HUES64 (cell line): ENCODE measurements around the gene SFXN4.
"Not testable (repeated sequence)": the region's sequence is repeated elsewhere in the genome, so short reads cannot be mapped to it uniquely, and the experiment has no call there.

Experiments
- H3K27ac ChIP-seq: 2 replicates; pipeline ENCODE4 v1.7.0; 2013; ENCODE audit warnings: low read depth, low read length, inconsistent platforms
- H3K27me3 ChIP-seq: 2 replicates; pipeline ENCODE4 v1.6.1; 2013; ENCODE audit warnings: mild to moderate bottlenecking, low read length; ENCODE audit not compliant: insufficient read depth
- H3K36me3 ChIP-seq: 2 replicates; pipeline ENCODE4 v1.6.1; 2013; ENCODE audit warnings: mild to moderate bottlenecking, low read length; ENCODE audit not compliant: insufficient read depth
- H3K4me1 ChIP-seq: 2 replicates; pipeline ENCODE4 v1.6.1; 2013; ENCODE audit warnings: mild to moderate bottlenecking, low read length, moderate library complexity; ENCODE audit not compliant: insufficient read depth
- H3K4me3 ChIP-seq: 2 replicates; pipeline ENCODE4 v1.5.1; 2013; ENCODE audit warnings: mild to moderate bottlenecking, low read length, moderate library complexity
- H3K9ac ChIP-seq: 2 replicates; pipeline ENCODE4 v1.6.1; 2013; ENCODE audit warnings: mild to moderate bottlenecking, low read depth, low read length
- H3K9me3 ChIP-seq: 2 replicates; pipeline ENCODE4 v1.6.1; 2013; ENCODE audit warnings: low read depth, low read length; ENCODE audit not compliant: insufficient read depth
- WGBS: fragments of 150-250, 120-280 bp; methylation state at CpG from one replicate; pipeline ENCODE4 v1.1.7; 2013; ENCODE audit warnings: missing lambda C conversion rate; 5-methylcytosine and 5-hydroxymethylcytosine counted together

Gene SFXN4

DNA sequence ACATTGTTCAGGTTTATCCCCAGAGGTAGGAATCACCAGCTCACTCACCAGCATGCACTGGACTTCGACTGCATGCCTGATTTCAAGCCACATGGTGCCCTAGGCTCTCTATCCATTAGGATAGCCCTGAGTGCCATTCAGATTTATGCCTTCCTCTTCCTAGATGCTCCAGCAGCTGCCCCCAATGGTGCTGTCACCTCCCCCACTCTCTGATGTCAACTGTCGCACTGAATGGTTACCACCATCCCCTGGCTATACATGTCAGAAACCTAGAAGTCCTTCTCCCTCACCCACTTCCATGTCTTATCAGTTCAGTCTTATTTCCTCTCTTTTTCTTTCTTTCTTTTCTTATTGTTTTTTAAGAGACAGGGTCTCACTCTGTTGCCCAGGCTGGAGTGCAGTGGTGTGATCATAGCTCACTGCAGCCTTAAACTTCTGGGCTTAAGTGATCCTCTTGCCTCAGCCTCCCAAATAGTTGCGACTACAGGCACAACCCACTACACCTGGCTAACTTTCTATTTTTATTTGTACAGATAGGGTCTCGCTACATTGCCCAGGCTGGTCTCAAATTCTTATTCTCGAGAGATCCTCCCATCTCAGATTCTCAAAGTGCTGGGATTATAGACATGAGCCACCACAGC is 2.9 kb downstream of the SFXN4 start:
- H3K36me3 ChIP-seq, result peaks cover 19% of the 10 kb centered on the region
- no peak overlapping the region for H3K27ac ChIP-seq
- 96% methylated on average over 5 of the region's 5 CpGs for WGBS
- no peak overlapping the region for H3K4me3 ChIP-seq
- no peaks in the 10 kb centered on the region for H3K27me3 ChIP-seq
- no peak overlapping the region for H3K9ac ChIP-seq
- peaks cover 4% of the 10 kb centered on the region; the same call in 1 of the 2 replicates for H3K4me1 ChIP-seq
- no peaks in the 10 kb centered on the region for H3K9me3 ChIP-seq

DNA sequence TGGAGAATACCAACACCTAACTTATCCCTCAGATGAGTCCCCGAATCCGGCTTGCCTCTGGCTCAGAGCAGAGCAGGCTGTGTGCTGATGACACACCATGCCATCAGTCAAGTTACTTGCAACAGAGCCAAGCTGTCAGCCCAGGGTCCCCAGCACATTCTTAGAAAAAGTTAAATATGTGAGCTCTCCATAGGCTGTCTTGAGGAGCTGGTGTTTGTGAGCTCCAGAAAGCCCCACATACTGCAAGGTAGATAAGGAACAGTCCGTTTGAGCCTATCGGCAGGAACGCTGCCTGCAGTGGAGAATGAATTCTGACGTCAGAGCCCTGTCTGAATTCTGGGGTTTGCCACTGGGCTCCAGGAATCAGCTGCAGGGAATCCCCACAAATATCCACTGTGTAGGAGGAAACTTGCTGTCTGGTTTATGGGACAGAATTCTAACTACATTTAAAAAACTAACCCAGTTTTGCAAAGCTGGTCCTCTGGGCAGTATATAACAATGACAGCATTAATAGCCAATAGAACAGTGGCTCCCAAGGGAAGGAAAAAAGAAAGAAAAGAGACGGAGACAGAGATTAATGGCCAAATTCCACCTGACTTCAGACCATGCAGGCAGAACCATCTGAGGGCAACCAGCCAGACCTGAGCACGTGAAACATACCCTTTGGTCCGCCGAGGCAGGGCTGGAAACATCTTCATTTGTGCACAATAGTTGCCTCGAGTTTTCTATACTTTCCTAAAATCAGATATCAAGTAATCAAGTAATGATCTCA is 3.6 kb downstream of the SFXN4 start:
- peaks cover 16% of the 10 kb centered on the region for H3K36me3 ChIP-seq
- peaks cover 4% of the 10 kb centered on the region; the same call in 1 of the 2 replicates for H3K4me1 ChIP-seq
- H3K9ac ChIP-seq, result no peak overlapping the region
- no peak overlapping the region for H3K4me3 ChIP-seq
- H3K9me3 ChIP-seq, result no peaks in the 10 kb centered on the region
- WGBS, result 93% methylated on average over 11 of the region's 11 CpGs
- H3K27ac ChIP-seq, result no peak overlapping the region
- H3K27me3 ChIP-seq, result no peaks in the 10 kb centered on the region

DNA sequence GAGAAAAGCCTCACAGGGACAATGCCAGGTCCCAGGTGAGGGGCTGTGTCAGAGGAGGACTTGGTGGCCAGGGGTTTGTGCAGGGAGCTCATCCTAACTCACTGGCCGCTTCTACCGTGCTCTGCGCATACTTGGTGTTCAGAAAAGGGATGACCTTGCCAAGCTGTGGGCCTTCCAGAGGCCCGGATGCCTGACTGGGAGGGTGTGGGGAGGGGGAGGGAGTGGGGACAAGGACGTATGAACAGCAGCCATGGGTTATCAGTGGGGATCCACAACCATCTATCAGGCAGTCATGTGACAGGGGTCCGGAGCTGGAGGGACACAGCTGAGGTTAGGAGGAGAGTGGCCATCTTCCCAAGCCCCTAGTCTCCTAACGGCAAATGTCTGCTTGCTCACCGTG is 6.2 kb downstream of the SFXN4 start:
- no peaks in the 10 kb centered on the region for H3K27me3 ChIP-seq
- no peak overlapping the region for H3K4me3 ChIP-seq
- H3K4me1 ChIP-seq, result no peaks in the 10 kb centered on the region
- H3K36me3 ChIP-seq, result peaks cover 27% of the 10 kb centered on the region
- no peaks in the 10 kb centered on the region for H3K9me3 ChIP-seq
- H3K9ac ChIP-seq, result no peak overlapping the region
- WGBS, result 82% methylated on average over 8 of the region's 8 CpGs
- H3K27ac ChIP-seq, result no peak overlapping the region

DNA sequence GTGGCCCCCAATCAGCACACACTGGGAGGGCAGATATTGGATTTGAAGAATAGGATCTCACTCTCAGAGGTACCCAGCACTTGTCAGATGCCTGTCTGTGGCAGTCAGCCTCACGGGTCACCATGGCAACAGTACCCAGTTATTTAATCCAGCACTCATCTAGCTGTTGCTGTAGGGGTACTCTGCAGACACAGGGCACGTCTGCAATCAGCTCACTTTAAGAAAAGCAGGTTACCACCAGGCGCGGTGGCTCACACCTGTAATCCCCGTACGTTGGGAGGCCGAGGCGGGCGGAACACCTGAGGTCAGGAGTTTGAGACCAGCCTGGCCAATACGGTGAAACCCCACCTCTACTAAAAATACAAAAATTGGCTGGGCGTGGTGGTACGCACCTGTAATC is 11.9 kb downstream of the SFXN4 start:
- H3K36me3 ChIP-seq, result peaks cover 23% of the 10 kb centered on the region
- H3K4me3 ChIP-seq, result no peak overlapping the region
- no peak overlapping the region for H3K9ac ChIP-seq
- H3K9me3 ChIP-seq, result no peaks in the 10 kb centered on the region
- H3K4me1 ChIP-seq, result no peaks in the 10 kb centered on the region
- 95% methylated on average over 12 of the region's 12 CpGs for WGBS
- H3K27me3 ChIP-seq, result no peaks in the 10 kb centered on the region
- H3K27ac ChIP-seq, result no peak overlapping the region

DNA sequence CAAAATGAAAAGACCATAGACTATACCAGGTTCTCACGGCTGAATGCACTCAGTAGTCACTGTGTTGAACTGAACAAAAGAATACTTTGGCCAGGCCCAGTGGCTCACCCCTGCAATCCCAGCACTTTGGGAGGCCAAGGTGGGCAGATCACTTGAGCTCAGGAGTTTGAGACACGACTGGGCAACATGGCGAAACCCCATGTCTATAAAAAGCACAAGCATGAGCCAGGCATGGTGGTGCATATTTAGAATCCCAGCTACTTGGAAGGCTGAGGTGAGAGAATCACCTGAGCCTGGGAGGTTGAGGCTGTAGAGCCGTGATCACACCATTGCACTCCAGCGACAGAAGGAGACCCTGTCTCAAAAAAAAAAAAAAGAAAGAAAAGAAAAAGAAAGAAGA is 12.5 kb downstream of the SFXN4 start:
- no peaks in the 10 kb centered on the region for H3K9me3 ChIP-seq
- no peak overlapping the region for H3K27ac ChIP-seq
- no peak overlapping the region for H3K4me3 ChIP-seq
- H3K27me3 ChIP-seq, result no peaks in the 10 kb centered on the region
- H3K4me1 ChIP-seq, result no peaks in the 10 kb centered on the region
- H3K9ac ChIP-seq, result no peak overlapping the region
- H3K36me3 ChIP-seq, result peaks cover 23% of the 10 kb centered on the region
- 97% methylated on average over 5 of the region's 5 CpGs for WGBS

DNA sequence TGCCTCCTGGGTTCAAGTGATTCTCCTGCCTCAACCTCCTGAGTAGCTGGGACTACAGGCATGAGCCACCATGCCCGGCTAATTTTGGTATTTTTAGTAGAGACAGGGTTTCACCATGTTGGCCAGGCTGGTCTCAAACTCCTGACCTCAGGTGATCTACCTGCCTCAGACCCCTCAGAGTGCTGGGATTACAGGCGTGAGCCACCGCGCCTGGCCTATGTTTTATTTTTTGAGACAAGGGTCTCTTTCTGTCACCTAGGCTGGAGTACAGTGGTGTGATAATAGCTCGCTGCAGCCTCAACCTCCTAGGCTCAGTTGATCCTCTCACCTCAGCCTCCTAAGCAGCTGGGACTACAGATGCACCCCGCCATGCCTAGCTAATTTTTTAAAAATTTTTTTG is 13.9 kb downstream of the SFXN4 start:
- H3K27me3 ChIP-seq, H3K4me1 ChIP-seq, H3K27ac ChIP-seq, H3K9me3 ChIP-seq, H3K9ac ChIP-seq, H3K4me3 ChIP-seq: not testable (repeated sequence)
- H3K36me3 ChIP-seq, result peaks cover 23% of the 10 kb centered on the region
- 96% methylated on average over 6 of the region's 6 CpGs for WGBS

DNA sequence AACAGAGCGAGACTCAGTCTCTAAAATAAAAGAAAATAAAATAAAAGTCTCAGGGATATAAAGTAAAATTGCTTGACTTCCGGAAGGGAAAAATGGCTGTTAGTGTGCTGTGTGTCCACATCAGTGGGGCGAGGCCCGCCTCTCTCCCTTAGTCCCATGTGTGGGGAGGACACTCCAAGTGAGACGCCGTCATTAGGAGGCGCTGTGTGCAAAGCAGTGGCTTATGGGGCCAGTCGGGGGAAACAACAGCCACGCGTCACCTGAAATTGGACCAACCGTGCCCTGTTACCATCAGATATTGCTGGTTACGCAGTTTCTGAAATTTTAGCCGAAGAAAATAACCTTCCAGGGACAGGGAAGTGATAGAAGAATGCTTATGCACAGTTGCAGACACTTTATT is 15.8 kb downstream of the SFXN4 start:
- 85% methylated on average over 13 of the region's 13 CpGs for WGBS
- H3K27me3 ChIP-seq, result no peaks in the 10 kb centered on the region
- no peak overlapping the region for H3K4me3 ChIP-seq
- H3K9ac ChIP-seq, result no peak overlapping the region
- no peaks in the 10 kb centered on the region for H3K4me1 ChIP-seq
- no peaks in the 10 kb centered on the region for H3K9me3 ChIP-seq
- no peak overlapping the region for H3K27ac ChIP-seq
- H3K36me3 ChIP-seq, result peaks cover 20% of the 10 kb centered on the region; the same call in 1 of the 2 replicates

DNA sequence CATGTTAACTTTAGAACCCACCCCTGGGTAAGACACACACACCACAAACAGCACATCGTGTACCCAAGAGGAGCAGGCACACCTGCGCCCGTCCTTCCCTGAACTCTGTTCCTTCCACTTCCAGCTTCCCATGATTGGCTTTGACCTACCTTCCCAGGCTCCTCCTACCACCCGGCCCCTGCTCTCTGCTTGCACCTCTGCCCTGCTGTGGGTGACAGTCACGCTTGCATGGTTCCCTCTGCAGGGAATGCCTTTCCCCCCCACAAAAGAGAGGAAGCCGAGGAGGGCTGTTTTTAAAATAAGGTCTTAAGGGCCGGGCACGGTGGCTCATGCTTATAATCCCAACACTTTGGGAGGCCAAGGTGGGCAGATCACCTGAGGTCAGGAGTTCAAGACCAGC is 16.4 kb downstream of the SFXN4 start:
- no peak overlapping the region for H3K27ac ChIP-seq
- H3K36me3 ChIP-seq, result peaks cover 18% of the 10 kb centered on the region; the same call in 1 of the 2 replicates
- no peaks in the 10 kb centered on the region for H3K27me3 ChIP-seq
- no peak overlapping the region for H3K4me3 ChIP-seq
- H3K9me3 ChIP-seq, result no peaks in the 10 kb centered on the region
- WGBS, result 94% methylated on average over 8 of the region's 8 CpGs
- no peak overlapping the region for H3K9ac ChIP-seq
- no peaks in the 10 kb centered on the region for H3K4me1 ChIP-seq

DNA sequence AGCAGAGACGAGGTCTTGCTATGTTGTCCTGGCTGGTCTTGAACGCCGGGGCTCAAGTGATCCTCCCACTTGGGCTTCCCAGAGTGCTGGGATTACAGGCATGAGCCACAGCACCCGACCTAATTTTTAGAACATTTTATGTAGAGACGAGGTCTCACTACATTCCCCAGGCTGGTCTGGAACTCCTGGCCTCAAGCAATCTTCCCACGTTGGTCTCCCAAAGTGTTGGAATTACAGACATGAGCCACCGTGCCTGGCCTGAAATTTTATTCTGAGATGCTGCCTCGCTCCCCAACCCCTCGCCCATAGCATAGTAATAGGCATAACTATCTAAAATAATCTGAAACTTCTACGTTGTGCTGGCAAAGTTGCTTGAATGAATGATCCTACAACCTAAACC is 21.9 kb downstream of the SFXN4 start:
- peaks cover 11% of the 10 kb centered on the region; the same call in 1 of the 2 replicates for H3K36me3 ChIP-seq
- WGBS, result 97% methylated on average over 10 of the region's 10 CpGs

DNA sequence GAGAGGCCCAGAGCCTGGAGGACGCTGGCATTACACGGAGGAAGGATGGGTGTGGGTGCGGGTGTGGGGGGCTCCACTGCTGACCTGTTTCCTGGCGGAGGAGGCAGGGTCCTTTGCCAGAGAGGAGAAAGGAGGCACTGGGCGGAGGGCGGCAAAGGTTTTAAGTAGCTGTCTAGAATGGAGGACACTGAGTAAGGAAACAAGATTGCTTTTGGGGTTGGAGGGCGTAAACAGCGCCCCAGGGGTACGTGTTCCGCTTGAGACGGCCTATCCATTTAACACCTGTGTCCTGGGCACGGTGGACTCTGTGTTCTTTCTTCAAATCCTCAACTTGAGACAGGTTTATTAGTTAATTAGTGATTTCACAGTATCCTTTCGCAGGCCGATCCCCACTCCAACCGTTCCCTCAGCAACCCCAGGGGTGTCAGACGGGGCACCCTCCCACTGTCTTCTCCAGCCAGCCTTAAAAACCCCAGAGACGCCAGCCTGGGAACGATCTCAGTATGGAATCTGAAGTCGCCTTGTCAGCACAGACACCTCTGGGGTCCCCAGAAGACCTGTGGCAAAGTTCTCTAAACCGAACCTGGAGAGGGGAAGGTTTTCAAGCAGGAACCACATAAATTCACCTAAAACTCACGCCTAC is 24.8 kb downstream of the SFXN4 start:
- Histone ChIP-seq H3K9ac (no peak overlapping the region), H3K27ac (no peak overlapping the region), H3K4me1 (no peaks in the 10 kb centered on the region), H3K36me3 (peaks cover 9% of the 10 kb centered on the region; the same call in 1 of the 2 replicates), H3K27me3 (no peaks in the 10 kb centered on the region), H3K9me3 (no peaks in the 10 kb centered on the region), H3K4me3 (no peak overlapping the region)
- WGBS, result 93% methylated on average over 19 of the region's 21 CpGs

More for the DNA sequence above, 21.9 kb downstream of the SFXN4 start:
- H3K27me3 ChIP-seq, result no peaks in the 10 kb centered on the region
- H3K9ac ChIP-seq, result no peak overlapping the region
- H3K27ac ChIP-seq, result no peak overlapping the region
- H3K9me3 ChIP-seq, result no peaks in the 10 kb centered on the region
- no peak overlapping the region for H3K4me3 ChIP-seq
- H3K4me1 ChIP-seq, result no peaks in the 10 kb centered on the region

DNA sequence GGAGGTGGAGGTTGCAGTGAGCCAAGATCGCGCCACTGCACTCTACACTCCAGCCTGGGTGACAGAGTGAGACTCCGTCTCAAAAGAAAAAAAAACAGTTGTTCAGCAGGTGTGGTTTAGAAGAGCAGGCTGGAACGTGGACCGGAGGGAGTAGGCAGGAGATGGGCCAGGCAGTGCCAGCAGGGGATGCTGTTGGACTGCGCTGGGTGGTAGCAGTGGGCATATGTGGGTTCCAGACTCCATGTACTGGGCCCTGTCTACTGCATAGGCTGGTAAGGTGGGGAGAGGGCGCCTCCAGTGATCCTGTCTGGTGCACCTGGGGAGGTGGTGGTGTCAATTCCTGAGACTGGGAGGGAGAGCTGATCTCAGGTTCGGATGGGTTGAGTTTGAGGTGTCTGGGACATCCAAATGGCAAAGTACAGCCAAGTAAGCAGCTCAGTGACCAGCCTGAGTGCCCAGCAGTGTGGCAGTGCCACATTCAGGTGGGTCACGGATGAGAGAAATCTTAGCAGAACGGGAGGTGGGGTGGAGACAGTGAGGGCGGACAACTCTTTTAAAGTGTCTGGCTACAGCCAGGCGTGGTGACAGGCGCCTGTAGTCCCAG is 25.9 kb downstream of the SFXN4 start:
- H3K9ac ChIP-seq, result no peak overlapping the region
- WGBS, result 86% methylated on average over 13 of the region's 13 CpGs
- H3K4me1 ChIP-seq, result no peaks in the 10 kb centered on the region
- peaks cover 17% of the 10 kb centered on the region for H3K36me3 ChIP-seq
- no peaks in the 10 kb centered on the region for H3K27me3 ChIP-seq
- no peaks in the 10 kb centered on the region for H3K9me3 ChIP-seq
- no peak overlapping the region for H3K4me3 ChIP-seq
- no peak overlapping the region for H3K27ac ChIP-seq
